HG03439 (cell line): ENCODE measurements around the gene USP34.

Source experiments
- ATAC-seq: cut with Tn5 transposase; IDR thresholded peaks from one replicate; pipeline ENCODE4 v1.9.1; 2021; ENCODE audit warnings: mild to moderate bottlenecking, moderate library complexity; ENCODE audit not compliant: unreplicated experiment

The USP34 gene

DNA sequence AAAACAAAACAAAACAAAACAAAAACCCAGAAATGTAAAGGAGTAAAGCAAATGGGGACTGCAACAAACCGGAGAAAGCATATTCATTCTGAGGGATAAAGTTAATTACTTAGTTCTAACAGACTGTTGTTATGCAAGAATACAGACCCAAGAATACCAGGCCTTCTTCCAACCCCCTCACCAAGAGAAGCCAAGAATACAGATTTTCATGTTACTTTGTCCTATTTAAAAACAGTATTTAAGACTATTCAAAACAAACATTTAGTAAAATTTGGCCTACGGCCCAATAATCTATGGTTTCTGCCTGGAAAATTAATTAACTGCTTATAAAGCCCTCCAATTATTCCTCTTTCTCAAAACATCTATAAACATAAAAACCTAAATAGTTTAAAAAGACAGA is 91.4 kb downstream of the USP34 start:
- ATAC-seq, result no peak

DNA sequence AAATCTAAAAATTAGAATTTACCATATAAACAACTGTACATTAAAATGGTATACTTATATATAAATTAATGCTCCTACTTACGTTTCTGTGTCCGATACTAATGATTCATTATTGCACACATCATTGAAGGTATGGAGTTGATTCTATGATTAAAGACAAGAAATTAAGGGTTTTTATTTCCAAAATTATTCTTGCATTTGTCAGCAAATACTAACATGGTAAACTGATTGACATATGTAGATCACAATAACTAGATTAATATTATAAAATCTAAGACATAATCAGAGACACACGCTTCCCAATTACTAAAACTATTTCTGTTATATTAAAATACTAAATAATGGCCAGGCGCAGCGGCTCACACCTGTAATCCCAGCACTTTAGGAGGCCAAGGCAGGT is 92.6 kb downstream of the USP34 start:
- ATAC-seq, result no peak

DNA sequence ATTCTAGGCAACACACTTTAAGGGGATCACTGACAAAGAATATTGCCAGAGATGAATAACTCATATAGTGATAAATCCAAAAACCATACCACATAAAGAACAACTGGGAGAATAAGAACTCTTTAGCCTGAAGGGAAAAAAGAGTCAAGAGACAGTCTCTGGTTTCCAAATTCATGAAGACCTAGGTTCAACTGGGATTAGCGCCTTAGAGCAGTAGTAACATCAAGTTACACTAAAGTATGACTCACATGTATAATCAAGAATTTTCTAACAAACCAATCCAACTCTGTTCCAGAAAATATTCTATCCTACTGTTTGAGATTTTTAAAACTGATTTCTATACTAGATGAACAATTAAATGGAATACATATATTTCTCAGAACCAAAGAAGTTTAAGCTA is 93.8 kb downstream of the USP34 start:
- no peak for ATAC-seq

DNA sequence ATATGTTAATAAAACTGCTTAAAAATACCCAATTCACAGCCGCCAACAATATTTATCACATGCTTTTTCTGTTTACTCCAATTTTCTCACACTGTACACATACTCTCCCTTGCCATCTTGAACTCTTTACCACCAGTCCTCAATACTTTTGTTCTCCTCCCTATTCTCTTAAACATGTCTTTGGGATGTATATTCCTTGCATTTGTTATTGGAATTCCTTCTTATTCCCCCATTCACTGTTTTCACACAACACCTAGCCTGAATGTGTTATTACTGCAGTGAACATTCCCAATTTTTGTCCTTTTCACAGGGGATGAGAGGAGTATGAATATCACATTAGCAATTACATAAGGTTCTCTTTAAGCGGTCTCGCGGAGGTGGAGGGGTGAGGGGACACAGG is 94.7 kb downstream of the USP34 start:
- ATAC-seq, result no peak

DNA sequence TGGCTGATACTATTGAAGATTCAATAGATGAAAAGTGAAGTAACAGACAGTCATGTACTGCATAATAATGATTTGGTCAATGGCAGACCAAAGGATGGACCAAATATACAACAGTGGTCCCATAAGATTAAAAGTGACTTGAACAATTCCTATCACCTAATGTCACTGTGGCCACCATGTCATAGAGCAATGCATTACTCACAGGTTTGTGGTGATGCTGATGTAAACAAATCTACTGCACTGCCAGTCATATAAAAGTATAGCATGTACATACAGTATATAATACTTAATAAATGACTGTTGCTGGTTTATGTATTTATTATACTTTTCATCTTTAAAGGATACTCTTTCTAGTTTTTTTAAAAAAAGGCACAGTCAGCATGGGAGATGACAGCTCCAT is 99.9 kb downstream of the USP34 start:
- no peak for ATAC-seq

DNA sequence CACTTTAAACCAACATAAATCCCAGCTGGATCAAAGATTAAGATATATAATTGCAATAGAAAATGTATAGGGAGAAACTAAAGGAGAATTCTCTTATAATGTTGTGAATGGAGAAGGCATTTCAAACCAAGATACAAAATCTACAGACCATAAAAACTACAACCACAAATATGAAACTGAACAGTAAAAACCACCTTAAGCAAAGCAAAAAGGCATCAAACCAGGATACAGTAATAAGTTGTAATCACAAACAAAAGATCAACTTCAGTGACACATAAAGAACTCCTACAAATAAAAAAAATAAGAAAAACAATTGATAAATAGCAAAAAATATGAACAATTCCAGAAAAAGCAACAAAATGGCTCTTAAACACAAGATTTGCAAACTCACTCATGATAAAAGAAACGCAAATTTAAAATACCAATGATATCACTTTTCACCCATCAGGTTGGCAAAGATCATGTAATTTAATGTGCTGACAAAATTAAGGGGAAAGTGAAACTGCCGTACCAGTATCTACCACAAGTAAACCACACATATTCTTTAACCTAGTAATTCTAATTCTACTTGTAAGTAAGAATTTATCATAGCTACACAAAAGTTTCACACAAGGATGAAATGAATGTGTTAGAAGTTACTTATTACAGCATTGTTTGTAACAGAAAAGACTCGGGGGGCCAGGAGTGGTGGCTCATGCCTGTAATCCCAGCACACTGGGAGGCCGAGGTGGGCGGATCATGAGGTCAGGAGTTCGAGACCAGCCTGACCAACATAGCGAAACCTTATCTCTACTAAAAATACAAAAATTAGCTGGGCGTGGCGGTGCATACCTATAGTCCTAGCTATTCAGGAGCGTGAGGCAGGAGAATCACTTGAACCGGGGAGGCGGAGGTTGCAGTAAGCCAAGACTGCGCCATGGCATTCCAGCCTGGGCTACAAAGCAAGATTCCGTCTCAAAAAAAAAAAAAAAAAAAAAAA is 101.9 kb downstream of the USP34 start:
- no peak for ATAC-seq

DNA sequence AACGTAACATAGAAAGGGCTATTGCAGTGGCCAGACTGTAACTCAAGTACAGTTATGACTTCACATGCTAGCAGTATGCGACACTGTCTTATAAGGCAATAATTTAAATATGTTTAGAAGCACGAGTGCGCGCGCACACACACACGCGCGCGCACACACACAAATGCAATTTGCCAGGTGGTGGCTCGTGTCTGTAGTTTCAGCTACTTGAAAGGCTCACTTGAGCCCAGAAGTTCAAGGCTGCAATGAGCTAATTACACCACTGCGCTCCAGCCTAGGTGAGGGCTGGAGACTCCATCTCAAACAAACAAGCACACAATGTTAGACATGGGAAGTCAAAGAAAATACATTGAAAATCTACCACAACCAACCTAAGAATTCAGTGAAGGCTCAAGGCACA is 103.7 kb downstream of the USP34 start:
- ATAC-seq, result no peak

DNA sequence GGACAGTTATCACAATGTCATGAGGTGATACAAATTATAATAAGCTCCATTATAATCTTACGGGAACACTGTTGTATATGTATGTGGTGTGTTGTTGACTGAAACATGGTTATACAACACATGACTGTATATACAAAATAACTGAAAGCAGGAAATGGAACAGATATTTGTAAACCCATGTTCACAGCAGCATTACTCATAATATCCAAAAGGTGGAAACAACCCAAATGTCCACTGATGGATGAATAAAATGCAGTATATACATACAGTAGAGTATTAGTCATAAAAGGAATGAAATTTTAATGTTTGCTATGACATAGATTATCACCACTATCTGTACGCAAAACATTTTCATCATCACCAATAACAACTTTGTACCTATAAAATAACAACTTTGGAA is 107.3 kb downstream of the USP34 start:
- ATAC-seq, result no peak

DNA sequence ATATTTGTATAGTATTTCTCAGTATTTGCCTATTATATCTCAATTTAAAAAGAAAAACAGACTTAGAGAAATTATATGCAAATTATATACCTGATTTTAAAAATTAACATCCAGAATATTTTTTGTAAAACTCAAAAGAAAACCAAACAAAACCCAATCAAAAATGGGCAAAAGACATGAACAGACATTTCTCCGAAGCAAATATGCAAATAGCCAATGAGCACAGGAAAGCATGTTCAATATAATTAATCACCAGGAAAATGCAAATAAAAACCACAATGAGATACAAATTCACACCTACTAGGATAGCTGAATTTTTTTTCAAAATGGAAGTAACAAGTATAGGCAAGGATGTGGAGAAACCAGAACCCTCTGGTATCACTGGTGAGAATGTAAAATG is 108.0 kb downstream of the USP34 start:
- ATAC-seq, result no peak

DNA sequence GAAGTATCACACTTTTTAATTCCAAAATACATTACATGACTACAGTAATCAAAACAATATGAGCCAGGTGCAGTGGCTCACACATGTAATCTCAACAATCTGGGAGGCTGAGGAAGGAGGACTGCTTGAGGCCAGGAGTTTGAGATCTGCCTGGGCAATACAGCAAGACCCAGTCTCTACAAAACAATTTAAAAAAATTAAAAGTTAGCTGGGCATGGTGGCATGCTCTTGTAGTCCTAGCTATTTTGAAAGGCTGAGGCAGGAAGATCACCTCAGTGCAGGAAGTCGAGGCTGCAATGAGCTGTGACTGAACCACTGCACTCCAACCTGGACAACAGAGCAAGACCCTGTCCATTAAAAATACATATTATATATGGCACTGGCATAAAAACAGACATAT is 109.8 kb downstream of the USP34 start:
- ATAC-seq, result no peak

DNA sequence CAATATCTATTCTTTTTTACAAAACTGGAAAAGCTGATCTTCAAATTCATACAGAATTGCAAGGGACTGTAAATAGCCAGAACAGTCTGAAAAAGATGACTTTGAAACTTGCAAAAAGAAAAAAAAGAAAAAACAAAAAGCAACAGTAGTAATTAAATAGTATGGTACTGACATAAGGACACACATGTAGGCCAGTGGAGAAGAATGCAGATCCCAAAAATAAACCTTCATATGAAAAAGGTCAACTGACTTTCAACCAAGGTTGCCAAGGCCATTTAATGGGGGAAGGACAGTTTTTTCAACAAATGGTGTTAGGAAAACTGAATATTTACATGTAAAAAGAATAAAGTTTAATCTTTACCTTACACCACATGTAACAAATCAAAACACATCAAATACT is 111.8 kb downstream of the USP34 start:
- no peak for ATAC-seq

DNA sequence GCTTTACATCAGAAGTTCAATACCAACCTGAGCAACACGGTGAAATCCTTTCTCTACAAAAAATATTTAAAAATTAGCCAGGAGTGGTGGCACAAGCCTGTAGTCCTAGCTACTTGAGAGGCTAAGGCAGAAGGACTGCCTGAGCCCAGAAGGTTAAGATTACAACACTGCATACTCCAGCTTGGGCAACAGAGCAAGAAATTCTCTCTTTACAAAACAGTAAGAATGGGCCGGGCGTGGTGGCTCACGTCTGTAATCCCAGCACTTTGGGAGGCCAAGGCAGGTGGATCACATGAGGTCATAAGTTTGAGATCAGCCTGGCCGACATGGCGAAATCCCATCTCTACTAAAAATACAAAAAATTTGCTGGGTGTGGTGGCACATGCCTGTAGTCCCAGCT is 113.2 kb downstream of the USP34 start:
- no peak for ATAC-seq

DNA sequence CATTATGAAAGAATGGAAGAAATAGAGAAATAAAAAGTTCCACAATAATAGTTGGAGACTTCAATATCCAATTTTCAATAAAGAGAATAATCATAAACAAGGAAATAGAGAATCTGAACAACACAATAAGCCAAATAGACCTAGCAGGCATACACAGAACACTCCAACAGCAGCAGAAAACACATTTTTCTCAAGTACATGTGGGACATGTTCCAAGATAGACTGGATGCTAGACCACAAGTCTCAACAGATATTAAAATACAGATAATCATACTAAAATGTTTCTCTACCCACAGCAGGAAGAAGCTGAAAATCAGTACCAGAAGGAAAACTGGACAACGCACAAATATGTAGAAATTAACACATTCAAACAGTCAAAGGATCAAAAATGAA is 113.9 kb downstream of the USP34 start:
- ATAC-seq, result no peak

DNA sequence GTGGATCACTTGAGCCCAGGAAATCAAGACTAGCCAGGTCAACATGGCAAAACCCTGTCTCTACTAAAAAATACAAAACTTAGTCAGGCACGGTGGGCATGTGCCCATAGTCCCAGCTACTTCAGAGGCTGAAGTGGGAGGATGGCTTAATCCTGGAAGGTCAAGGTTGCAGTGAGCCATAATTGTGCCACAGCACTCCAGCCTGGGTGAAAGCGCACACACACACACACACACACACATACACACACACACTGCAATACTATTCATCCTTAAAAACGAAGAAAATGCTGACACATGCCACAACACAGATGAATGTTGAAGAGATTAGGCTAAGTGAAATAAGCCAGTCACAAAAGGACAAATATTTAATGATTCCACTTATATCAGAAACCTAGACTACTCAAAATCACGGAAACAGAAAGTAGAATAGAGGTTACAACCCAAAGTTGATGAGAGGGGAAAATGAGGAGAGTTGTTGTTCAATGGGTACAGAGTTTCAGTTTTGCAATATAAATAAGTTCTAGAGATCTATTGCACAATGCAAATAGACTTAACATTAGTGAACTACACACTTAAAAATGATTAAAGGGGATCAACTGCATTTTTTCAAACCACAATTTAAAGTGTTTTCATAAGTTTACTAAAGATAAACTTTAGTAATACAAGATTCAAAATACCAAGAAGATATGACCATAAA is 114.5 kb downstream of the USP34 start:
- ATAC-seq, result no peak

DNA sequence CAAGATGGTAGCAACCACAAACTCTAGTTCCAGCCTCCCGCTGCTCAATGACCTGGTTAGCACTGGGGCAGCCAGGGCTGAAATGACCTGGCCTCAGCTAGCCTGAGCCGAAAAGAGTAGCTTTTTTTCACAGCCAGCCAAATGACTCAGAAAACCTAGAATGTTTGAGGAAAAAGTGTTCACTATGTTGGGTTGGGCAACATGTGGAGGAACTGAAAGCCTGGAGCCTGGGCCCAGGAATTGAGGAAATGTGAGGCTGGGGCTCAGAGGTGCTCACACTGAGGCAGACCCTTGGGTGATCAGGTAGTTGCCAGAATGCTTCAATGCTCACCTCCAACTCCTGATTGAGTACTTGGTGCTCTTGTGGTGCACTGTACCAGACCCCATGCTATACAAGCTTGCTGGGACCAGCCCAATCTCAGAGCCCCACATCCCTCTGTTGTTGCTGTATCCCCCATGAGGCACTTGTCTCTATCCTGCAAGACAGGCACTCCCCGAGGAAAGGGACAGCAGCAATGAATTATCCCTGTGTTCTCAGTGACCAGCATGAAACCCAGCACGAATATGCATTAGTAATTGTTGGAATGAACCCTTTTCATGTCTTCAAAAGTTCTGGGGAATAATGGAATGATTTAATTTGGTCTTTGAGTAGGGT is 116.2 kb downstream of the USP34 start:
- no peak for ATAC-seq

DNA sequence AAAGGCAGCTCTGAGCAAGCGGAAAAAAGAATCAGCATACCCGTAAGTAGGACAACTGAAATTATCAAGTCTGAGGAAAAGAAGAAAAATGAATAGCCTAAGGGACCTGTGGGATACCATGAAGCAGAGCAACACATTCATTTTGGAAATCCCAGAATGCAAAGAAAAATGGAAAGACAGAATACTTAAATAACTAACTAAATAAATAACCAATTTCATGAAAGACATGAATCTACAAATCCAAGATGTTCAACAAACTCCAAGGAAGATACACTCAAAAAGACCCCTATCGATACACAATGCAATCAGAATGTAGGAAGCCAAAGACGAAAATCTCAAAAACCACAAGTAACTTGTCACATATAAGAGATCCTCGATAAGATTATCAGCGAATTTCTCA is 117.0 kb downstream of the USP34 start:
- ATAC-seq, result no peak

DNA sequence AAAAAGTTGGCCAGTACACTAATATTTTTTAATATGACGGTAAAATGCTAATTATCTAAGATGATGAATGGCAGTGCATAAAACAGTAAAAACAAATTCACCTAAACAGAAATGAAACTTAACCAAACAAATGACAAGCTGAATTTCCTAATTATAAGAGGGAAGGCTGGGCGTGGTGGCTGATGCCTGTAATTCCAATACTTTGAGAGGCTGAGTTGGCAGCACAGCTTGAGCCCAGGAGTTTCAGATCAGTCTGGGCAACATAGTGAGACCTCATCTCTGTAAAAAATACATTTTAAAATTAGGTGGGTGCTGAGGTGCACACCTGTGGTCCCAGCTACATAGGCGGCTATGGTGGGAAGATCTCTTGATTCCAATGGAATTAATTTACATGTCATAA is 120.1 kb downstream of the USP34 start:
- ATAC-seq, result no peak

DNA sequence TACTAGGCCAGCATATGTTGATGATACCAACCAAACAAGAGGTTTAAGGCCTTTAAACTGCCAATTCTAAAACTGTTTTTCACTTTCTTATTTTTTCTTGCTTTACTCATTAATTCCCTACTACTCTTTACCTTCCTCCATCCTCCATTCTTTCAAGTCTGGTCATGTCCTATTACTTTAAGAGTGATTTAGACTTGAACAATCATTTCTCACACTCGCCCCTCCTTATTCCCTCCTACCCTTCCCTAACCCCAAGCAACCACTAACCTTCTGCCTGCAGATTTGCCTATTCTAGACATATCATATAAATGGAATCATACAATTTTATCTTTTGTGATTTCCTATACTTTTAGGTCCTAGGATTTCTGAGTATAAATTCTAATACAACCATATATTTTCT is 127.7 kb downstream of the USP34 start:
- no peak for ATAC-seq

DNA sequence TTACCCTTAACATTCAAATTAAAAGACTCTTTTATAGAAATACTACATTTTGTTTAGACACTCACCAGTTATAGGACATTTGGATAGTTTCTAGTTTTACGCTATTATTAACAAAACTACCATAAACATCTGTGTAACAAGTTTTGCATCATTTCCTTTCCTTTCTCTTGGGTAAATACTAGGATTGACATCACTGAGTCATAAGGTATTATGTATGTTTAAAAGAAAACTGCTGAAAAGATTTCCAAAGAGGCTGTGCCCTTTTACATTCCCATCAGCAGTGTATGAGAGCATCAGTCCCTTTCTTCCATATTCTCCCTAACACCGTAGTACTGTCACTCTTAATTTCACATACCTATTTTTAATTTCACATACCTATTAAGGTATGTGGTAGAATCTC is 130.6 kb downstream of the USP34 start:
- ATAC-seq, result no peak

DNA sequence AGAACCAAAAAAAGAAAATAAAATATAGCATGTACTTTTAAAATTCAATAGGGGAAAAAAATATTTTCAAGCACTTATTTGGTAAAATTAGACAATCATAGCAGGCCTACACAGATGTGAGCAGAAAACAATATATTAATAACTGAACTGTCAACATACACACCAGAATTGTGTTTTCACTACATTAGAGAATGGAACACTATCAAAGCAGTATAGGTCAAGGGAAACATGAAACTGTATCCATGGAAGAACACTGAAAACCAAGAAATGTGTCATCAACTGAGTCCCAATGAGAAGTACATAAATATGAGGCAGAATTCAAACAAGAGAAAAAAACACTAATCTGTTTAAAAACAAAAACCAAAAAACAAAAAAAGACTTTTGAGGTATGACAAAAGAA is 132.4 kb downstream of the USP34 start:
- ATAC-seq, result no peak

DNA sequence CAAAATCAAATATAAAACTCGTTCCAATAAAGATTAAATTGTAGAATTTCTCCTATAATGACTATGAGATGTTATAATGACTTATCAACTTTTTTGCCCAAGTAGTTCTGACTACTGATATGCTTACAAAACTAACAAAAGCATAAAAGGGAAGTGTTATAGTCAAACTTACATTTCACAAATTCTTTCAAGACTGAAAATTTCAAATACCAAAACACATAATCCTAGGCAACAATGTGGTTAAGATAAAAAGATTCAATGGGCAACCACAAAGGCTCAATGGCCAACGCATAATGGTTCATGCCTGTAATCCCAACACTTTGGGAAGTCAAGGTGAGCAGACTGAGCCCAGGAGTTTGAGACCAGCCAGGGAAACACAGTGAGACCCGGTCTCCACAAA is 135.7 kb downstream of the USP34 start:
- ATAC-seq, result no peak

DNA sequence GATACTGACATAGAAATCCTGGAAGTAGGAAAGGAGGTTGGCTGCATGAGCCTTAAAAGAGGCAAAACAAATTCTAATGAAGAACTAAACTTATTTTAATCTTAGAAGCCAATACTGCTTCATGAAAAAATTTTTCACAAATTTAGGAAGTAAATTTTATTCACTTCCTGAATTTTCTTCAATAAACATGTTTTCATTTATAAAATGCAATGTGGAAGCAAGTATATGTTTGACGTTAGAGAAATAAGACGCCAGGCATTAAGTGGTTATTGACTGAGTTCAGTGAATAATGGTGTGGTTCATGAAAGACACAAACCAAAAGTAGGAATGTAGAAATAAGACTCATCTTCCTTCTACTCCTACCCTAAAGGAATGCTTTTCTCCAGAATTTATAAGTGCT is 136.4 kb downstream of the USP34 start:
- ATAC-seq, result no peak
